CD8-positive, alpha-beta memory T cell (primary cell): Measurements from ENCODE around the gene HPD. TPM values are rescaled to one million over a fixed set of nuclear protein-coding genes. Genes with fewer than 3 reads are reported as not detected.
A peak's percentile ranks its signal among the peaks of the same experiment; 100 is the strongest.
"Not testable (repeated sequence)": the region's sequence is repeated elsewhere in the genome, so short reads cannot be mapped to it uniquely, and the experiment has no call there.

Source experiments
- CTCF ChIA-PET: fragments of 350-600 bp; sonication (Branson Sonifier 250); formaldehyde crosslinking; loops from one replicate; lab custom pipeline; 2021; ENCODE audit warnings: antibody characterized with exemption; lab: Charles Lee
- POLR2A ChIA-PET: fragments of 350-600 bp; sonication (Branson Sonifier 250); formaldehyde crosslinking; loops from one replicate; lab custom pipeline; 2021; ENCODE audit warnings: antibody characterized with exemption; lab: Charles Lee
- DNase-seq, 5 donors: peaks; one replicate each; pipeline versions ENCODE4 v3.0.0 to v3.0.0-alpha.2; 2020 to 2022; ENCODE audit warnings: mixed read lengths in 1 of 5
- H3K27ac ChIP-seq: one replicate; pipeline ENCODE4 v1.7.0; 2013; ENCODE audit warnings: low read depth, mild to moderate bottlenecking, low read length, moderate library complexity
- H3K27me3 ChIP-seq: 2 replicates; pipeline ENCODE4 v1.7.0; 2013; ENCODE audit warnings: low read length, mild to moderate bottlenecking; ENCODE audit not compliant: insufficient read depth, poor library complexity, severe bottlenecking
- H3K36me3 ChIP-seq: 2 replicates; pipeline ENCODE4 v1.7.0; 2013; ENCODE audit warnings: mild to moderate bottlenecking, low read length, moderate library complexity; ENCODE audit not compliant: insufficient read depth
- H3K4me1 ChIP-seq: 2 replicates; pipeline ENCODE4 v1.7.0; 2013; ENCODE audit warnings: mild to moderate bottlenecking, low read length, moderate library complexity; ENCODE audit not compliant: insufficient read depth
- H3K4me3 ChIP-seq: 2 replicates; pipeline ENCODE4 v1.7.0; 2013; ENCODE audit warnings: mild to moderate bottlenecking, low read length
- H3K9me3 ChIP-seq: 2 replicates; pipeline ENCODE4 v1.7.0; 2013; ENCODE audit warnings: mild to moderate bottlenecking, low read length
- H3K27ac Mint-ChIP-seq, 8 donors: one replicate each; pipeline ENCODE4 v1.8.0; 2020 to 2021; ENCODE audit warnings: mixed read lengths in 8 of 8, mild to moderate bottlenecking in 6 of 8, inconsistent platforms in 3 of 8, moderate library complexity in 3 of 8
- H3K27me3 Mint-ChIP-seq, 2 donors: one replicate each; pipeline ENCODE4 v1.8.0; 2020 to 2021; ENCODE audit warnings: mixed read lengths in 2 of 2, mild to moderate bottlenecking in 1 of 2, moderate library complexity in 1 of 2
- H3K36me3 Mint-ChIP-seq, 3 donors: one replicate each; pipeline ENCODE4 v1.8.0; 2020 to 2021; ENCODE audit warnings: mixed read lengths in 3 of 3, inconsistent platforms in 1 of 3, mild to moderate bottlenecking in 1 of 3
- H3K4me1 Mint-ChIP-seq, 3 donors: one replicate each; pipeline ENCODE4 v1.8.0; 2020 to 2021; ENCODE audit warnings: mixed read lengths in 3 of 3, inconsistent platforms in 1 of 3, mild to moderate bottlenecking in 1 of 3
- H3K4me3 Mint-ChIP-seq, 7 donors: one replicate each; pipeline ENCODE4 v1.8.0; 2020 to 2021; ENCODE audit warnings: mixed read lengths in 7 of 7, mild to moderate bottlenecking in 6 of 7, moderate library complexity in 4 of 7, inconsistent platforms in 2 of 7
- H3K9me3 Mint-ChIP-seq, 5 donors: one replicate each; pipeline ENCODE4 v1.8.0; 2020 to 2022; ENCODE audit warnings: mixed read lengths in 5 of 5, mild to moderate bottlenecking in 3 of 5, moderate library complexity in 2 of 5, inconsistent platforms in 1 of 5
- polyA plus RNA-seq: library from polyadenylated mRNA; unstranded; fragments of 300-500 nt; fragmentation: Illumina TruSeq; gene quantifications from one replicate; pipeline ENCODE4 v1.2.3, GENCODE V29; 2021
- total RNA-seq, 2 experiments: library from RNA; stranded (reverse); gene quantifications; one replicate each; pipeline ENCODE4 v1.2.3, GENCODE V29; 2021

The HPD gene
- total and polyA plus RNA-seq, 3 experiments from 2014 or later, result not detected

DNA sequence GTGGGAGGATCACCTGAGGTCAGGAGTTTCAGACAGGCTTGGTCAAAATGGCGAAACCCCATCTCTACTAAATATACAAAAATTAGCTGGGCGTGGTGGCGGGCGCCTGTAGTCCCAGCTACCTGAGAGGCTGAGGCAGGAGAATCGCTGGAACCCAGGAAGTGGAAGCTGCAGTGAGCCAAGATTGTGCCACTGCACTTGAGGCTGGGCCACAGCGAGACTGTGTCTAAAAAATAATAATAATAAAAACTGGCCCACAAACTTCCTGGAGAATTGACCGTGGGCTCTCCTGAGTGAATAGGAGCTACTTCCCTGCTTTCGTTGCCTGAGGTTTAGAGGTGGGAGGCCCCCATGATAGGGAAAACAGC lies 17.4 kb upstream of the HPD start:
- H3K4me1 ChIP-seq, H3K4me1 Mint-ChIP-seq, H3K4me3 ChIP-seq, H3K27me3 Mint-ChIP-seq, POLR2A ChIA-PET, H3K27me3 ChIP-seq, H3K9me3 Mint-ChIP-seq, DNase-seq, H3K4me3 Mint-ChIP-seq, H3K9me3 ChIP-seq, H3K27ac Mint-ChIP-seq, H3K27ac ChIP-seq, H3K36me3 ChIP-seq, H3K36me3 Mint-ChIP-seq: not testable (repeated sequence)
- CTCF ChIA-PET, result interaction anchor here (1.0 kb wide), 1 partner anchor 14 kb away, joined by 3 read pairs; no protein-coding TSS in a partner anchor

- DNase-seq, result no peak
- H3K4me1 ChIP-seq, result no peaks in the 10 kb centered on the region
- no peak overlapping the region for H3K27ac ChIP-seq
- no peaks in the 10 kb centered on the region for H3K9me3 ChIP-seq
- POLR2A ChIA-PET, result interaction anchor here (0.7 kb wide), 1 partner anchor 1150 kb away, joined by 5 read pairs; no protein-coding TSS in a partner anchor
- H3K36me3 ChIP-seq, result no peaks in the 10 kb centered on the region
- H3K4me3 Mint-ChIP-seq, result no peak overlapping the region
- H3K27me3 Mint-ChIP-seq, result no peaks in the 10 kb centered on the region
- no peak overlapping the region for H3K4me3 ChIP-seq
- H3K4me1 Mint-ChIP-seq, result no peaks in the 10 kb centered on the region
- H3K9me3 Mint-ChIP-seq, result no peaks in the 10 kb centered on the region
- CTCF ChIA-PET, result no interaction called here
- H3K27me3 ChIP-seq, result no peaks in the 10 kb centered on the region
- no peaks in the 10 kb centered on the region for H3K36me3 Mint-ChIP-seq
- H3K27ac Mint-ChIP-seq, result peak overlapping the region in 1 of 8 donors; percentile 32
Measured at GRCh38 chr12:121875582-121875981, 16.9 kb upstream of the HPD start.

DNA sequence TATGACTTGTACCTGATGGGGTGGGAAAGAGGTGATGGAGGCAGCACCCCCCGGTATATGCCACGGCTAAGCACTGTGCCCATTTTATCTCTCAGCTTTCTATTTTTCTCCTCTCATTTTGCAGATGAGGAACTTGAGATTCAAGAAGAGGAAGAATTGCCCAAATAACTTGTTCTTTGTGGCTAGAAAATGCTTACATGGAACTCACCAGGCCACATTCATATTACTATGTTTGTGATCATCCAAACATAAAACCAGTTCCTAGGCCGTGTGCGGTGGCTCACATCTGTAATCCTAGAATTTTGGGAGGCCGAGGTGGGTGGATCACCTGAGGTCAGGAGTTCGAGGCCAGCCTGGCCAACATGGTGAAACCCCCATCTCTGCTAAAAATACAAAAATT lies 15.4 kb upstream of the HPD start:
- no peaks in the 10 kb centered on the region for H3K9me3 Mint-ChIP-seq
- H3K27me3 Mint-ChIP-seq, result no peaks in the 10 kb centered on the region
- no peak overlapping the region for H3K4me3 Mint-ChIP-seq
- H3K27me3 ChIP-seq, result no peaks in the 10 kb centered on the region
- H3K27ac Mint-ChIP-seq, result peak overlapping the region in 1 of 8 donors; percentile 17
- H3K27ac ChIP-seq, result no peak overlapping the region
- H3K4me1 Mint-ChIP-seq, result no peaks in the 10 kb centered on the region
- no peaks in the 10 kb centered on the region for H3K4me1 ChIP-seq
- no peaks in the 10 kb centered on the region for H3K36me3 ChIP-seq
- DNase-seq, result no peak
- no peaks in the 10 kb centered on the region for H3K9me3 ChIP-seq
- H3K36me3 Mint-ChIP-seq, result no peaks in the 10 kb centered on the region
- POLR2A ChIA-PET, result no interaction called here
- CTCF ChIA-PET, result interaction anchor here (0.6 kb wide), 1 partner anchor 21 kb away, joined by 3 read pairs; no protein-coding TSS in a partner anchor
- no peak overlapping the region for H3K4me3 ChIP-seq

- H3K4me3 ChIP-seq, result no peak overlapping the region
- no peaks in the 10 kb centered on the region for H3K27me3 ChIP-seq
- Mint-ChIP-seq H3K36me3 (no peaks in the 10 kb centered on the region), H3K27ac (peak overlapping the region in 1 of 8 donors; percentile 54), H3K27me3 (no peaks in the 10 kb centered on the region), H3K9me3 (no peaks in the 10 kb centered on the region), H3K4me1 (no peaks in the 10 kb centered on the region), H3K4me3 (no peak overlapping the region)
- H3K9me3 ChIP-seq, result no peaks in the 10 kb centered on the region
- POLR2A ChIA-PET, result interaction anchor here (0.8 kb wide), 1 partner anchor 384 kb away, joined by 3 read pairs; no protein-coding TSS in a partner anchor
- no peaks in the 10 kb centered on the region for H3K36me3 ChIP-seq
- DNase-seq, result no peak
- no peaks in the 10 kb centered on the region for H3K4me1 ChIP-seq
- no peak overlapping the region for H3K27ac ChIP-seq
- CTCF ChIA-PET, result no interaction called here
Measured at GRCh38 chr12:121873216-121873569, 14.5 kb upstream of the HPD start.

DNA sequence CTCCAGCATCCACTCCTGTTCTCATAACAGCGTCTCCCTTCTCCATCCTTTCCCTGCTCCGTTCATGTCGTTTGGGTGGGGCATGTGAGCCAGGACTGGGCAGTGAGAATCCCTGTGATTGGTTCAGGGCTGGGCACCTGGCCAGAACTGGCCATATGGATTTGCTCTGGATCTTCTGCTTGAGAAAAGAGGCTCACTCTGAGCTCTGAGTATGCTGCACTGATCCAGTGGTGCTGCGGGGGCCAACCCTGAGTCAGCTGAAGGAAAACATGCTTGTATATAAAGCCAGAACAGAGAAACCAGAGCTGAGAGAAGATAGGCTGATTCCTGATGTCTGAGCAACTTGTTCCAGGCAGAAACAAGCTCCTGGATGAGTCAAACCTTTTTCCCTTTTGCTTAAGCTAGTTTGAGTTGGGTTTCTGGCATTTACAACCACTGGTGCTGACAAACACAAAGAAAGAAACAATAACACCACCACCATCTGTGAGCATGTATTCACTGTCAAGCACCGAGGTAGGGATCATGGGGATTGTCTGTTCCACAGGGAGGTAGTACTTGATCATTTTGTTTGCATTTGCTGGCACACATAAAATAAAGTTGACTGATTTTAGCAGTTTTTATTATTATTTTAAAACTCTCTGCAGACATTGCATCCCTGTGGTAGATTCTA lies 14.0 kb upstream of the HPD start:
- no peaks in the 10 kb centered on the region for H3K36me3 Mint-ChIP-seq
- no peaks in the 10 kb centered on the region for H3K9me3 ChIP-seq
- no peaks in the 10 kb centered on the region for H3K4me1 ChIP-seq
- no peaks in the 10 kb centered on the region for H3K4me1 Mint-ChIP-seq
- H3K4me3 Mint-ChIP-seq, result no peak overlapping the region
- no peaks in the 10 kb centered on the region for H3K27me3 ChIP-seq
- ChIA-PET POLR2A (interaction anchor here (0.8 kb wide), 1 partner anchor 383 kb away, joined by 3 read pairs; no protein-coding TSS in a partner anchor), CTCF (no interaction called here)
- no peak overlapping the region for H3K4me3 ChIP-seq
- no peaks in the 10 kb centered on the region for H3K27me3 Mint-ChIP-seq
- no peaks in the 10 kb centered on the region for H3K9me3 Mint-ChIP-seq
- no peak overlapping the region for H3K27ac ChIP-seq
- no peaks in the 10 kb centered on the region for H3K36me3 ChIP-seq
- DNase-seq, result no peak
- H3K27ac Mint-ChIP-seq, result peak overlapping the region in 1 of 8 donors; percentile 12

GRCh38 chr12:121871467-121871866 lies 12.8 kb upstream of the HPD start:
- Mint-ChIP-seq H3K36me3 (no peaks in the 10 kb centered on the region), H3K4me3 (no peak overlapping the region), H3K9me3 (no peaks in the 10 kb centered on the region), H3K4me1 (no peaks in the 10 kb centered on the region), H3K27ac (no peak overlapping the region), H3K27me3 (no peaks in the 10 kb centered on the region)
- Histone ChIP-seq H3K36me3 (no peaks in the 10 kb centered on the region), H3K27ac (no peak overlapping the region), H3K4me1 (no peaks in the 10 kb centered on the region), H3K4me3 (no peak overlapping the region), H3K27me3 (no peaks in the 10 kb centered on the region), H3K9me3 (no peaks in the 10 kb centered on the region)
- ChIA-PET CTCF (interaction anchor here (1.1 to 2.0 kb wide), 2 partner anchors 10 to 28 kb away, joined by 3 to 8 read pairs; no protein-coding TSS in a partner anchor), POLR2A (no interaction called here)
- DNase-seq, result no peak

DNA sequence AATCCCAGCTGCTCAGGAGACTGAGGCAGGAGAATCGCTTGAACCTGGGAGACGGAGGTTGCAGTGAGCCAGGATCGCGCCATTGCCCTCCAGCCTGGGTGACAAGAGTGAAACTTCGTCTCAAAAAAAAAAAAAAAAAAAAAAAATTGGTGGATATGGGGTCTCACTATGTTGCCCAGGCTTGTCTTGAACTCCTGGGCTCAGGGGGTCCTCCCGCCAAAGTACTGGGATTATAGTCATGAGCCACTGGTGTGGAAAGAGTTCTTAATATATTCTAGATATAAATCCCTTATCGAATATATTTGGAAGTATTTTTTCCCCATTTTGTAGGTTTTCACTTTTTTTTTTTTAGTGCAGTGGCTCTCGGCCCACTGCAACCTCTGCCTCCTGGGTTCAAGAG lies 10.6 kb upstream of the HPD start:
- H3K27ac ChIP-seq, H3K27me3 Mint-ChIP-seq, H3K9me3 Mint-ChIP-seq, H3K4me1 Mint-ChIP-seq, POLR2A ChIA-PET, H3K27ac Mint-ChIP-seq, H3K4me3 Mint-ChIP-seq, H3K36me3 ChIP-seq, H3K36me3 Mint-ChIP-seq, CTCF ChIA-PET, H3K9me3 ChIP-seq, DNase-seq, H3K27me3 ChIP-seq, H3K4me3 ChIP-seq, H3K4me1 ChIP-seq: not testable (repeated sequence)

- Mint-ChIP-seq H3K4me3 (no peak overlapping the region), H3K27ac (no peak overlapping the region), H3K4me1 (no peaks in the 10 kb centered on the region), H3K36me3 (no peaks in the 10 kb centered on the region), H3K27me3 (no peaks in the 10 kb centered on the region), H3K9me3 (no peaks in the 10 kb centered on the region)
- no peaks in the 10 kb centered on the region for H3K36me3 ChIP-seq
- ChIA-PET POLR2A (no interaction called here), CTCF (interaction anchor here (1.4 kb wide), 1 partner anchor 22 kb away, joined by 3 read pairs; the partner anchor contains the start of gene PSMD9)
- H3K27ac ChIP-seq, result no peak overlapping the region
- no peaks in the 10 kb centered on the region for H3K9me3 ChIP-seq
- no peak overlapping the region for H3K4me3 ChIP-seq
- no peaks in the 10 kb centered on the region for H3K4me1 ChIP-seq
- no peak for DNase-seq
- no peaks in the 10 kb centered on the region for H3K27me3 ChIP-seq
Measured at GRCh38 chr12:121866331-121866730, 7.7 kb upstream of the HPD start.
